Measurements from ENCODE around the gene GALNT7.

- peak in 5 of 7 experiments; percentile 48 to 67 (median 66) for TF ChIP-seq CTCF (IDR thresholded peaks at IDR 0.05)
- TF ChIP-seq POLR2AphosphoS5 (IDR thresholded peaks at IDR 0.05), result no peak
- no peak for TF ChIP-seq POLR2A (IDR thresholded peaks at IDR 0.05)
Measured at GRCh38 chr4:173257732-173258717, 89.4 kb downstream of the GALNT7 start.
